NCI-H128 (cell line): ENCODE data around the gene ANXA2.

Source experiments
- DNase-seq: peaks from one replicate; lab custom pipeline; 2025; ENCODE audit not compliant: unreplicated experiment; lab: John Stamatoyannopoulos, UW

The ANXA2 gene

DNA sequence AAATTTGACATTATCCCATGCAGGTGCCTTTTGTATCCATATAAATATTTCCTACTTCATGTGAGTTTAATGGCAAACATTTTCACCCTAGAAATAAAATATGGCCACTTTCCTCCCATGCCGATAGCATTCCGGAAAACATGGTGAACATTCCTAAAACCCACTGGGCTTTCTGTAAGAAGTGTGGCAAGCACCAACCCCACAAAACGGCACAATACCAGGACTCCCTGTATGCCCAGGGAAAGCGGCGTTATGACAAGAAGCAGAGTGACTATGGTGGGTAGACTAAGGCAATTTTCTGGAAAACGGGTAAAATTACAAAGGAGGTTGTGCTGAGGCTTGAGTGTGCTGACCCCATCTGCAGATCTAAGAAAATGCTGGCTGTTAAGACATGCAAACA, 7.6 kb downstream of the ANXA2 start:
- DNase-seq: no peak

DNA sequence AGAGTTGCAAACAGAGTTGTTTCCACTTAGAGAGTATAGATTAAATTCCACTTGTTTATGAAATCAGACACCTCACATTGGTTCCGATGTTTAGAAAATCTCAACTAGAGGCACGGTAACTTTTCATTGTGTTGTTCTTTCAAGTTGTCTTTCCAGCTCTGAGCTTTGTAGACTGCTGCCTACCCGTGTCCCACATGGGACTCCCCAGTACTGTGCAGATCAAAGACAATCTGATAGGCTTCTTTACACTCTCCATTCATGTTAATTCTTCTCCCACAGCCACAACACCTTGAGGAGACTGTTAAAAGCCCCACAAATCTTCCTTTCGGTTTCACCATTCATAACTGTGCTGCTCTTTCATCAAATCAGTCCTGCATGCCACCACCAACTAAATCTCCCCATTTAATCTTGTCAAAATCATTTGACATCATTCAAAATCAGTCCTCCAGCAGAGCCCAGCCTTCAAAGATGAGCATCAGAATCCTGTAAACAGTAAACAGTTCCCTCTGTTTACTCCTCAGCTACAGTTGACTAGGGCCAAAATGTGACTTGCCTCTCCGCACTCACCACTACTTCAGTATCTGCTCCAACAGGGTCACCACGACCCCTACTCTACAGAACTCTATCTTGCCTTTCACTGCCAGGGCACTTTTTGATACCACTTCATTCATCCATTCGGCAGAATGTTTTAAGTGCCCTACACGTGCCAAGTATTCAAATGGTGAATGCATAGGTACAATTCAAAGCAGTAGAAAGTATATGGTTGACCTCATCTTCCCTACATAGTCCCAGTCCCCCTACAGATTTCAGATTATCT, 8.3 kb downstream of the ANXA2 start:
- no peak for DNase-seq

DNA sequence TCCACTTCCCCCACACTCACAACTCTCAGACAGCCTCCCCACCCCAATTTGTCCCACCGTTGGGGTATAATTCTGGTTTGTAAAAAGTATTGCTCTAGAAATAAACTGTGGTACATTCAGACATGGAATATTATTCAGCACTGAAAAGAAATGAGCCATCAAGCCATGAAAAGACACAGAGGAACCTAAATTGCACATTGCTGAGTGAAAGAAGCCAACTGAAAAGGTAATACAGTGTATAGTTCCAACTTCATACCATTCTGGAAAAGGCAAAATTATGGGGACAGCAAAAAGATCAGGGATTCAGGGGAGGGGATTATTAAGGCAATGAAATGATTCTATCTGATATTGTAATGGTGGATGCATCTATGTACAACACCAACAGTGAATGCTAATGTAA, 10.5 kb downstream of the ANXA2 start:
- DNase-seq: no peak

DNA sequence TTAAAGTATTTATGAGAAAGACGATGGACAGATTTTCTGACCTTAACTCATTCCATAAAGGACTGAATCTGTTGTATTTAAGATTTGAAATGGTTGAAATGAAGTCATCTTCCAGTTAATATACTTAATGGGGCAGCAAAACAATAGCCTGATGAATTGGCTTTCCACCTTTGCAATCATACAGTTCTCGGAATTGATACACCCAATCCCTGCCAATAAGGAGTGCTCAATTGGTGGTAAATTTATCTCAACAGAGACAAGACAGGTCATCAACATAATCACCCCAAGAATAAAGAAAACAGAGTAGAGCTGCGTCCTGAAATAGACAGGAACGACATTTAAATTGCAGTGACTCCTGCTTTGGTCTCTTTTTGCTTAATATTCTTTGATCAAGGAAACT, 11.2 kb downstream of the ANXA2 start:
- DNase-seq: no peak

DNA sequence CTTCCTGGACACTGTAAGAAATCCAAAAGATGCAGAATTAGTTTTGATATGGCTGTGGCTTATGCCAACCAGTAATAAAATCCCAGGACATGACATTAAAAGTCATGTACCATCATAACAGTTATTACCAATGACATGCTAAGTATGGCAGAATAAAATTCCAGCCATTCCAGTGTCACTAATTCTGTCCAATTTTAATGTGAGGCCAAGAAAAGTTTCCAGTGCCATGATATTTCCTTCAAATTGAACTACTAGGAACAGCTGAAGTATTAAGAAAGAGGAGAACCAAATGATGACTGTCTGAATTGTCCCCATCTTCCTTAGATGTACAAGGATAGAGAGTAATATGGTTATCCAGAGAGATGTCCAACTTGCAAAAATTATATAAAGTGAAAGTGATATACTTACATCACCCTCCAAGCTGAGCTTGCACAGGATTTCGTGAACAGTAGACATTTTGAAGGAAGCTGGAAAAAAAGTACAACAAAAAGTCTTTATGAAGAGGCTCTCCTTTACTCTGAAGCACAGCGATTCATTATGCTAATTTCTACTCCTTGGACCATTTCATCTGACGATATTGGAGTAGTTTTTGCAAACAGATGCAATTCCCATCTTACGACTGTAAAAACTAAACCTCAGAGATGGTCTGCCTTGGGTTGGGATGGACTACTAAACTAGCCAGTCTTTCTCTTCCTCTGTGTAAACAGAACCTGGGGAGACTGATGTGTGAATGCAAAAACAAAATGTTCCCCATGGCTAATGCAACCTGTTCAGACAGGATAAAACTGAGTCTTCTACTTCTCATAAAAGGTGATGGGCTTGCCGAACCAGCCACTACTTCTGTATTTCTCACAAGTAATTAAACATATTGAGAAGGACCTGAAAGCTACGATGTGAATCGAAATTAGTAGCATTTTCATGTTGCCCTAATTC, 11.9 kb downstream of the ANXA2 start:
- DNase-seq: no peak

DNA sequence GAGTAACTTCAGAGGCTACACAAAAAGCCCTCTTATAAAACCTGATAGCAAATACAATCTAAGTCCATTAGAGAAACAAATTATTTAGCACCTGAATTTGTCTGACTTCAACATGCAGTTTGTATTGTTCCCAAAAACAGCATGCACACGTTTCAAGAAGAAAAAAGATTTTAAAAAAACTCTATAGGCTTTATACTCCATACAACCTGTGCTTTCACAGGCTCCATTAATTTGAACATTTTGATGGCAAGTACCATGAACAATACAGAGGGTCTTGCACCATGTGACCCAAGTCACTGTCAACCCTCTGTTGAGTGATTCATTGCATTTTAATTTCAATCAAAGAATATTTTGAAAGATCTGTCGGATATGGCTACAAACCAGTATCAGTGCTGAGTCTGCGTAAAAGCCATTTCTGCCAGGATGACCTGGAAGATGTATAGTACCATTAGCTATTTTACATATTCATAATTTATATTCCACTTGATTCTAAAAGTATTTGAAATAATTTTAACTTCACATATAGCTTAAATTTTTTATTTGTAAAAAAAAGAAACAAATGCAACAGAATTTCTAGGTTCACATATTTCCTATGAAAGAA, 13.2 kb downstream of the ANXA2 start:
- DNase-seq: no peak

DNA sequence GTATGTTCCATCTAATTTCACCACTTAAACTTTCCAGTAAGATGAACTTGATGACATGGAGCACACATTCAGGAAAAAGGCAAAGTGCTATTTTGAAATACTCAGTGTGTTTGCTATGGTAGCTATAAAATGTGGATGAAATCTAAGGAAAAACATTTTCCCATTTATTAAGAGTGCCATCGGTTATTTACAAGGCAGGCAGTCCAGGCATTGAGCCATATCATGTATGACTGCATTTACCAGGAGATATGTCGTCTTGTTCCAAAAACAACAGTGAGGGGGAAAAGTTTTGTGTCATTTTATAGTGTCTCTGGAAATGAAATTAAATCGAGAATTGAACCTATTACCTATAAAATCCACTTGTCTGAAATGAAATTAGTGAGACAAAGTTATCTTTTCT, 13.7 kb downstream of the ANXA2 start:
- no peak for DNase-seq

DNA sequence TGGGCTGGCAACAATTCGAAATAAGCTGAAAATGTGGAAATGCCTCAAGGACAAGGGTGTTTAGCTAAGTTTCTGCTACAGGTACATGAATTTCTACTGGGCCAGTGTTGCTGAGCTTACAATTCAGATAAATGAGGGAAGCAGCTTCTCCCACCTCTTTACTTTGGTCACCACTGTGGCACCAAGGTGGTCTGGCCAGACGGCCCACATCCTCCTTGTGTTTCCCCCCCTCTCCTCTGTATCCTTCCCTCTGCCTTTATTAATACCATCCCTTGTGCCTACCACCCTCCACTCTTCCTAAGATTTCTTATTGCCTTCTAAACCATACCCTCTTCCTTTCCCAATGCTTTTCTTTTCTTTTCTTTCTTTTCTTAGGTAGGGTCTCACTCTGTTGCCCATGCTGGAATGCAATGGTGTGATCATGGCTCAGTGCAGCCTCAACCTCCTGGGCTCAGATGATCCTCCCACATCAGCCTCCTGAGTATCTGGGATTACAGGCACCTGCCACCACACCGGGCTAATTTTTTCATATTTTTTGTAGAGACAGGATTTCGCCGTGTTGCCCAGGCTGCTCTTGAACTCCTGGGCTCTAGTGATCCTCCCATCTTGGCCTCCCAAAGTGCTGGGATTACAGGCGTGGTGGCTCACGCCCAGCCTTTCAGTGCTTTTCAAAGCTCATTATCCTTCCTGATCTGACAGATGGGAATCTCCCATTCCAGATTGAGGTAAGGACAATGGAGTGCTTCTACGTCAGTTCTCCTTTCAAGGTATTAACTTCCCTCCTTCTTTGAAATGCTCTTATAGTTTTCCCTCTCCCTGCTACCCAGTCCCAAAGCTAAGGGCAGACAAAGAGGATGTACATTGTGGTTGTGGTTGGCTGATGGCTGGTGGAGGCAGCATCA, 14.8 kb downstream of the ANXA2 start:
- no peak for DNase-seq

DNA sequence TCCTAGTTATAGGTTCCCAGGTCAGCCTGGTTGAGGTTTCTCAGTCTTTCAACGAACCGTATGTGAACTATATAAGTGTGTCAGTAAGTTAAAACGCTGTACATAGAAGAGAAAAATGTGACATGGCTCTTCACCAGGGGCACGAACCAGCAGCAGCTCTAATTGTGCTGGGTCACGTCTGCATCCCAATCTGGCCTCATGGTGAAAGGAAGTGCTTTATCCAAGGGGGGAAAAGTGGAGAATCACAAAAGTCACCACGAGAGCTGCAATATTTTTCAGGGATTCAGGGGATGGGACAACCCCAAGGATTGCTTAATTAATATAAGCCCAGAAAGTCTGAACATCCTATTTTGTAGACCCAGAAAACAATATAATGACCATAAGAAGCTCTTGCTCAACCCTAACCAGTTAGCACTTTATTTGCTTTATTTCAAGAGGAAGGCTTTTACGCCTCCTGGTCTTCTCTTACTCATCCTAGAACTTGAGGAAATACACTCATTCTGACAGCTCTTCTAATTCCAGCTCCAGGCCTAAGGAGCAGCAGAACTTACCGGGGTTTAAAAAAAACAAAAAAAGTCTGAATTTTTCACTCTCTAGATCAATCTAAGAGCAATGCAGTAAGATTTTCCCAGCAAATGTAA, 16.5 kb downstream of the ANXA2 start:
- DNase-seq: no peak

DNA sequence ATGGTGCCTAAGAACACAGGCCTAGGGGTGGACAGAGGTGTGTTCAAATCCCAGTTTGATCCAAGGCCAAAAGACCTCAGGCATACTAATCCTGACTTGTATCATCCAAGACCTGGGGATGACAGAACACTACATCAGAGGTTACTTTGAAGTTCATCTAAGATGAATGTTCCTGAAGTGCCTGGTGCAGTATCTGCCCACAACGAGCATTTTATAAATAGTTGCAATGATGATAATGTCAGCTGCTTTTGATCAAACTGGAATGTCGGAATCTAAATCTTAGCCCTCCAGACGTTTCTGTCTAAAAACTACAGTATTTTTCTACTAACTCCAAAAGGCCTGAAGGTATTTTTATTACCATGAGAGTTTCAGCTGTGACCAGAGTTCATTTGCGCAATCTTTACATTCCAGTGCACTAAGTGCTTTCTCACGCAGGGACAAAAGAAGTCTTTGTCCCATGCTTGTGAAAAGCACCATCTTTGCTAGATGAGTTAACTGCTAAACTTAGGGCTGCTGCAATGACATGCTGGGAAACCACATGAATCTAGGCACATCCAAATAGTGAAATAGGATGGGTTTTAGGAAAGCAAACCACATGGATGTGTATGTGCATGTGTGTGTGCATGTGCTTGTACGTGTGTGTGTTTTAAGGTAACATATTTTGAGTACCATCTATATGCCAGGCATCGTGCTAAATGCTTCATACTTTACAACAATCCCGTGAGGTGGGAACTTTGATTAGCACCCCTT, 18.1 kb downstream of the ANXA2 start:
- no peak for DNase-seq

DNA sequence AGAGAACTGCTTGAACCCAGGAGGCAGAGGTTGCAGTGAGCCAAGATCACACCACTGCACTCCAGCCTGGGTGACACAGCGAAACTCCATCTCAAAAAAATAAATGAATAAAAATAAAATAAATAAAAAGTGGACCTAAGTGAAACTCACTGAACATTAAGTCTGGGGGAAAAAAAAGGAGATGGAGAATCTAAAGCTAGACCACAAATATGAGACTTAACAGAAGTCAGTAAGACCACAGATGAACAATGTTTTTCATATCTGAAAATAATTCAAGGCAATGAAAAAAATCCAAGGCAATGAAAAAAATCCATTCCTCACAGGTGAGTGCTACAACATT, 18.6 kb downstream of the ANXA2 start:
- no peak for DNase-seq

DNA sequence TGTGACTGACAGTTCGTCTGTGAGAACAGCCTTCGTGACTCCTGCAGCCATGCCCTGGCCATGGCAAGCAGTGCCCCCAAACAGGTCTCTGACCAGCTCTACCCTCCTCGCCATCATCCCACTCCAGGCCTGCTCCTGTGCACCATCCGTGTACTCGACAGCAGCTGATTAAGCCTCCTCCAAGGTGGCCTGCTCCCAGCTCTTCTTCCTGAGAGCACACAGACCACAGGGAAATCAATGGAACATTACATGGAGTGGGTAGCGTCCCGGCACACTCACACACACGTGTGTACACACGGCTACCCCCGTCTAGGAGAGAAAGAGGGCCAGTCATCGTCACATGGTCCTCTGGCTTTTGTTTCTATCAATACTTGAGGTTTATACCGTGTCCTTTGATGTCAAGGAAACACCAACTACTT, 21.1 kb downstream of the ANXA2 start:
- DNase-seq: no peak

DNA sequence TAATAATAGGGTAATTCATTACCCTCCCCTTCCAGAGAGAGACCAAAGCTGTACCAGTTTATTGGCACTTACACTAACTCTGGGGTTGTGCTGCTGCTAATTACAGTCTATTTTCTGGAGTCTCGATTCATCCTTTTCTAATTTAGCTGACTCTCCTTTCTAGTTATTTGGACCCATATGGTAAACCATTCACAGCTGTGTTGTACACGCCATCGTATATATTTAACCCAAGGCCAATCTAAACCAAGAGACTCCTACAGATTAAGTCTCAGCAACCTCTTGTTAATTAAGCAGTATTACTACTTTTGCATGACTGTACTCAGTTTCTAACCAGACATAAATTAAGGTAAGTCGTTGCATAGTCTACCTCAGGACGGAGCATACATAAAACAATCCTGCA, 22.5 kb downstream of the ANXA2 start:
- no peak for DNase-seq

DNA sequence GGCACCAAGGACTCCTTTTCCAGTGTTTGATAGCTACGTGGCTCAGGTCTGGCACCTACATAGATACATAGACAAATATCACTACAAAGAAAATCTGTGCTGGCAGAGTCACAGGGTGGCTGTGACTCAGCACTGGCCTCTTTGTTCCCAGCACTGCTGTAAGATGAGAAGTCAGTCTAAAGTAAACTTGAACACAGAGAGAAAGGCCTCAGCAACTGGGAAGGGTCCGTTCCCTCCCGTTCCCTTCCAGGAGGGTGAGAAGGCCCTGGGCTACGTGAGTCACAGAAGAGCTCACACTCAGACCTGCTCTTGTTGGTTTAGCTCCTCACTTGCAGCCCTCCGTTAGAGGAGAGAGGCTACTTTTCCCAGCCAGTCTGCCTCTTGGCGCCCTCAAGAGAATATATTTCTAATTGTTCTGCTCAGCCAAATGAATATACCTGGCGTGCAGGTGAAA, 23.1 kb downstream of the ANXA2 start:
- DNase-seq: peak; percentile 66

DNA sequence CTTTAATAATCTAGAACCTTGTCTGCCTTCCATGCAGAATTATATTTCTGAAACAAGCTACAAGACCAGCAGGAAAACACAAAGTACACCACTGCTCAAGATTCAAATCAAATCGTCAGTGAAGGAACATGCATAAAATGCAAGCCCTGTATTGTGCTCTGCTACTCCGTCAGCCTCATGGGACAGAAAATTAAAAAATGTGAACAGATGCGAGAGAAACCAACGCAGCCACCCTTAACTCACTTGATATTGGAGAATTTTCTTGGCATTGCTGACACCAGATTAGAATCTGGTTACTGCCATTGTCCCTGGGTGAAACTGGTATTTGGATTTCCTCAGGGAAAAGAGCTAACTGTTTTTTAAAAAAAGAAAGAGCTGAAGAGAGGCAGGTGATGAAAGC, 23.6 kb downstream of the ANXA2 start:
- peak; percentile 66 for DNase-seq

DNA sequence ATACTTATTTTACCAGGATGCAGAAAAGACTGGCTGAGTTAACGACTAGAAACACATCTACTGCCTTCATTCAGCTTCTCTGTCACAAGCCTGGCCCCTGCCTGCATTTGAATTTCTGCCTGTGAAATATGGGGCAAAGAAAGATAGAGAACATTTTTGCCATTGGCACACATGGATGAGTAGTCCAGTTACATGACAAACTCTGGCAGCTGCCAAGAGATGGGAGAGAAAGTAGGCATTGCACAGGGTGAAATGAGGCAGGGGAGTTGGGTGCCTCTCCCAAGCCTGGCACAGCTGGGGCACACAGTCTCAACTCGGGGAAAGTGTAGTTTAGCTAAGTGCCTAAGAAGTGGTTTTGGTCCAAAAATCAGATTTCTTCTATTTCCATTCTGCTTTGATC, 24.0 kb downstream of the ANXA2 start:
- no peak for DNase-seq

DNA sequence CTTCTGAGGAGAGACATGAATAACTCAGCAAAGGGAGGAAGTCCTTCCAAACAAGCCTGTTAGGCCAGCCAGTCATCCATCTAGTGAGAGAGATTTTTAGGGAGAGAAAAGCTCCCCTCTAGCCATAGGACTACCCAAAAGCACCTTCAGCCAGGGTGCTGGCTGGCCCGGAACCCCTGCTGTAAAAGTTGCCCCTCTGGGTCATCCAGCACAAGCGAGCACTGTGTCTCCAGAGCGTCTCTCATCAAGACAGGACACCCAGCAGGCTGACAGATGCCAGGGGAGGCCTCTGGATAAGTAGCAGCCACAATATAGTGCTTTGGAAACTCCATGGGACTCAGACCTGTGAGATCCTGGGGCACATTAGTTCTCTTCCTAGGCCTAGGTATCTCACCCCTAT, 24.5 kb downstream of the ANXA2 start:
- no peak for DNase-seq

DNA sequence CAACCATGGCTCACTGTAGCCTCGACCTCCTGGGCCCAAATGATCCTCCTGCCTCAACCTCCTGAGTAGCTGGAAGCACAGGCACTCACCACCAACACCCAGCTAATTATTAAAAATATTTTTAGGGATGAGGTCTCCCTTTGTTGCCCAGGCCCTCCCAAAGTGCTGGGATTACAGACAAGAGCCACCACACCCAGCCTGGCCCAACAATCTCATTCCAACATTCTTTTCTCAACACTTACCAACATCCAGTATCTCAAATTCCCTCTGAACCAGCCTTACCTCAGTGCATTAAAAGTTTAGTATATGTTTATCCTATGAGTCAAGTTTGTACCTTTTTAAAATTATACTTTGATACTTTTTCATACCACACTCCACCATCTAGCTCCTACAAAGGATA, 25.0 kb downstream of the ANXA2 start:
- no peak for DNase-seq

DNA sequence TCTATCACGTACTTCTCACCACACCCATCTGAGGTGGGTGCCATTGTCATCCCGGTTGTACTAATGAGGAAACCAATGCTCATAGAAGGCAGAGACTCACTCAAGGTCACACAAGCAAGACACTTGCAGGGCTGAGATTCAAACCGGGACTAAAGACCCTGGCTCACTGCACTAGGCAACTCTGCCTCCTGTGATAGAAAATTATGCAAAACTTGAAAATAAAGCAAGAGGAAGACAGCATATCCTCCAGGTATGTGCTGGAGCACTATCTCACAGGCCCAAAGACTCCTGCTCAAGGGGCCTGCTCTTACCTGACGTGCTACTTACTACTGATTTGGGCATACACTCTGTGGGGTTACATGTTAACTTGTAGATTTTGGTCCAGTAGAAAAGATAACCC, 25.6 kb downstream of the ANXA2 start:
- no peak for DNase-seq
